ENCODE results near the gene FAM174B.

DNA sequence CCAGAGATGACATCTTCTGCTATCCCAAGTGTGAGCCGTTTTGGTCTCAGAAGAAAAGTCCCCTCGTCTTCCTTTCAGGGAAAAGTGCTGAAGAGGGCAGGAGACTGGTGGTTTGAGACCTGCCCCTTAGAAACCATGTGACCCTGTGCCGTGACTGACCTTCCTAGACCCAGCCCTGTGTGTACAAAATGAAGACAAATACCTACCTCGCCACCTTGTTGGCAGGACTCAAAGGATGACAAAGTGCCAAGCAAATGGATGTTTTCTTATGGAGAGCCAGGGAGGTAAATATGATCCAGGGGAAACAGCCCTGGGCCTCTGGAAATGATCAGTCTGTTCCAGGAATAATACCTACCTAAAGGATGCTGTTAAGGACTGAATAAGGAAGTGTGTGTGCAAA lies 41.3 kb downstream of the FAM174B start:
- TF ChIP-seq, protein P1, sequence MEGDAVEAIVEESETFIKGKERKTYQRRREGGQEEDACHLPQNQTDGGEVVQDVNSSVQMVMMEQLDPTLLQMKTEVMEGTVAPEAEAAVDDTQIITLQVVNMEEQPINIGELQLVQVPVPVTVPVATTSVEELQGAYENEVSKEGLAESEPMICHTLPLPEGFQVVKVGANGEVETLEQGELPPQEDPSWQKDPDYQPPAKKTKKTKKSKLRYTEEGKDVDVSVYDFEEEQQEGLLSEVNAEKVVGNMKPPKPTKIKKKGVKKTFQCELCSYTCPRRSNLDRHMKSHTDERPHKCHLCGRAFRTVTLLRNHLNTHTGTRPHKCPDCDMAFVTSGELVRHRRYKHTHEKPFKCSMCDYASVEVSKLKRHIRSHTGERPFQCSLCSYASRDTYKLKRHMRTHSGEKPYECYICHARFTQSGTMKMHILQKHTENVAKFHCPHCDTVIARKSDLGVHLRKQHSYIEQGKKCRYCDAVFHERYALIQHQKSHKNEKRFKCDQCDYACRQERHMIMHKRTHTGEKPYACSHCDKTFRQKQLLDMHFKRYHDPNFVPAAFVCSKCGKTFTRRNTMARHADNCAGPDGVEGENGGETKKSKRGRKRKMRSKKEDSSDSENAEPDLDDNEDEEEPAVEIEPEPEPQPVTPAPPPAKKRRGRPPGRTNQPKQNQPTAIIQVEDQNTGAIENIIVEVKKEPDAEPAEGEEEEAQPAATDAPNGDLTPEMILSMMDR (IDR thresholded peaks at IDR 0.05): no peak
- TF ChIP-seq POLR2AphosphoS5 (IDR thresholded peaks at IDR 0.05): no peak
- no peak for TF ChIP-seq POLR2A (IDR thresholded peaks at IDR 0.05)
- no peak for TF ChIP-seq EP300 (IDR thresholded peaks at IDR 0.05)
